ENCODE results near the gene ZMYND8. TPM values are rescaled to one million over a fixed set of nuclear protein-coding genes. Genes with fewer than 3 reads are reported as not detected.

The ZMYND8 gene
- total RNA-seq, 3 donors from 2014 or later (not counting 1 experiment from before 2014, with no cell fraction given): 57.6 to 72.6 (median 69.8) TPM

DNA sequence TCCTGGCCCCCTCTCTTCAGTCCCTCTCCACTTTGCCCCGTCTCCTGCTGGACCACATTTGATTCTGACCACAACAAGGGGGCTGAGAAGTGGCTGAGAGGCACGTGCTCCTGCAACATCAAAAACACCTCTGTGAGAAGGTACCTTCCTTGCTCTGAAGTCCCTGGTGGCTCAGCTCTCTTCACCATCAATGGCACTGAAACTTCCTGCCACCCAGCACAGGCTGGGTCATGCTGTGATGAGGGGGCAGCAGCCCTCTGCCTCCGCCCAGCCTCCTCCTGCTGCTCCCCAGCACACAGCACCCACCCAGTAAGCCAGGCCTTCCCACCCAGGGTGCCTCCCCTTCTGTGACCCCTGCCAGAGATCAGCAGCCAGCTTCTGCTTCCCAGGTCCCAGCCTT, 10.3 kb downstream of the ZMYND8 start:
- no peaks in the 10 kb centered on the region for H3K36me3 Mint-ChIP-seq
- ATAC-seq (no peak), DNase-seq (peak in 1 of 2 donors; percentile 48)
- WGBS (ENCODE audit: insufficient coverage): 30% methylated on average over 3 of the region's 3 CpGs
- H3K27ac ChIP-seq (ENCODE audit: low read length): no peak overlapping the region
- H3K36me3 ChIP-seq (ENCODE audit: control insufficient read depth, insufficient read depth, low read length): peaks cover 21% of the 10 kb centered on the region
- TF ChIP-seq, protein P1, sequence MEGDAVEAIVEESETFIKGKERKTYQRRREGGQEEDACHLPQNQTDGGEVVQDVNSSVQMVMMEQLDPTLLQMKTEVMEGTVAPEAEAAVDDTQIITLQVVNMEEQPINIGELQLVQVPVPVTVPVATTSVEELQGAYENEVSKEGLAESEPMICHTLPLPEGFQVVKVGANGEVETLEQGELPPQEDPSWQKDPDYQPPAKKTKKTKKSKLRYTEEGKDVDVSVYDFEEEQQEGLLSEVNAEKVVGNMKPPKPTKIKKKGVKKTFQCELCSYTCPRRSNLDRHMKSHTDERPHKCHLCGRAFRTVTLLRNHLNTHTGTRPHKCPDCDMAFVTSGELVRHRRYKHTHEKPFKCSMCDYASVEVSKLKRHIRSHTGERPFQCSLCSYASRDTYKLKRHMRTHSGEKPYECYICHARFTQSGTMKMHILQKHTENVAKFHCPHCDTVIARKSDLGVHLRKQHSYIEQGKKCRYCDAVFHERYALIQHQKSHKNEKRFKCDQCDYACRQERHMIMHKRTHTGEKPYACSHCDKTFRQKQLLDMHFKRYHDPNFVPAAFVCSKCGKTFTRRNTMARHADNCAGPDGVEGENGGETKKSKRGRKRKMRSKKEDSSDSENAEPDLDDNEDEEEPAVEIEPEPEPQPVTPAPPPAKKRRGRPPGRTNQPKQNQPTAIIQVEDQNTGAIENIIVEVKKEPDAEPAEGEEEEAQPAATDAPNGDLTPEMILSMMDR (IDR thresholded peaks at IDR 0.05): no peak
- H3K27me3 Mint-ChIP-seq (ENCODE audit: low read depth in 2 of 2): no peaks in the 10 kb centered on the region
- H3K27me3 ChIP-seq (ENCODE audit: control insufficient read depth, insufficient read depth, low read length): no peaks in the 10 kb centered on the region
- no peak overlapping the region for H3K4me3 ChIP-seq (ENCODE audit: low read length)
- intact Hi-C loops (cut with micrococcal nuclease): no loop called here
- no peak overlapping the region for H3K4me3 Mint-ChIP-seq
- peak overlapping the region; percentile 31 to 78 for H3K27ac Mint-ChIP-seq
- no peaks in the 10 kb centered on the region for H3K9me3 ChIP-seq (ENCODE audit: control insufficient read depth, insufficient read depth, low read length)
- H3K4me1 ChIP-seq (ENCODE audit: control insufficient read depth, insufficient read depth, low read length): peaks cover 7% of the 10 kb centered on the region
- no peaks in the 10 kb centered on the region for H3K9me3 Mint-ChIP-seq
- H3K4me1 Mint-ChIP-seq: peaks cover 16 to 21% of the 10 kb centered on the region in 2 donors

DNA sequence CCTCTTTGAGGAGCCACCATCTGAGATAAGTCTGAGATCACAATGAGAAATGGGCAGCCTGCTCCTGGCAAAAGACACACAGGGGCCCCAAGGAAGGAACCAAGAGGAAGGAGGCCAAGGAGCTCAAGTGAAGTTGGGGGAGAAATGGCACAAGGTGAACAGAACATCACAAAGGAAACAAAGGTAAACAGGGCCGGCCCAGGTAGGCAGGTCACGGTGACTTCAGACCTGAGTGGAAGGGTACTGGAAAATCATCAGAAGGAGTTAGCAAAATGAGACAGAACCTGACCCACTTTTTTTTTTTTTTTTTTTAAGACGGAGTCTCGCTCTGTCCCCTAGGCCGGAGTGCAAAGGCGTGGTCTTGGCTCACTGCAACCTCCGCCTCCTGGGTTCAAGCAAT, 11.3 kb downstream of the ZMYND8 start:
- Mint-ChIP-seq H3K4me1 (peaks cover 21 to 26% of the 10 kb centered on the region in 2 donors), H3K27ac (peak overlapping the region in 1 of 2 donors; percentile 55), H3K4me3 (no peak overlapping the region), H3K36me3 (no peaks in the 10 kb centered on the region), H3K27me3 (ENCODE audit: low read depth in 2 of 2) (no peaks in the 10 kb centered on the region), H3K9me3 (no peaks in the 10 kb centered on the region)
- Histone ChIP-seq H3K27ac (ENCODE audit: low read length) (no peak overlapping the region), H3K4me1 (ENCODE audit: control insufficient read depth, insufficient read depth, low read length) (peaks cover 7% of the 10 kb centered on the region), H3K9me3 (ENCODE audit: control insufficient read depth, insufficient read depth, low read length) (no peaks in the 10 kb centered on the region), H3K36me3 (ENCODE audit: control insufficient read depth, insufficient read depth, low read length) (peaks cover 25% of the 10 kb centered on the region), H3K27me3 (ENCODE audit: control insufficient read depth, insufficient read depth, low read length) (no peaks in the 10 kb centered on the region), H3K4me3 (ENCODE audit: low read length) (no peak overlapping the region)
- 89% methylated on average over 7 of the region's 7 CpGs for WGBS (ENCODE audit: insufficient coverage)
- DNase-seq: no peak
- no peak for ATAC-seq
- intact Hi-C loops (cut with micrococcal nuclease): no loop called here
- TF ChIP-seq, protein P1 (IDR thresholded peaks at IDR 0.05): no peak

DNA sequence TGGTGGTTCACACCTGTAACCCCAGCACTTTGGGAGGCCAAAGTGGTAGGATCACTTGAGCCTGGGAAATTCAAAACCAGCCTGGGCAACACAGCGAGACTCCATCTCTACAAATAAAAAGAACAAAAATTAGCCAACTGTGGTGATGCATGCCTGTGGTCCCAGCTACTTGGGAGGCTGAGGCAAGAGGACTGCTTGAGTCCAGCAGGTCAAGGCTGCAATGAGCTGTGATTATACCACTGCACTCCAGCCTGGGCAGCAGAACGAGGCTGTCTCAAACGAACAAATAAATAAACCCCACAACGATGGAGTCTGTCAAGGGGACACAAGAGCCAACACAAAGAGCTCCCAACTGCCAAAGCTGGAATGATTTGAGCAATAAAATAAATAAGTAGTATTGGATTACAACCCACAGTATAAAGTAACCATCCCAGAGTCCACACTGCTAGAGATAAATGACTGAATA, 13.5 kb downstream of the ZMYND8 start:
- Mint-ChIP-seq H3K4me1 (peaks cover 26 to 34% of the 10 kb centered on the region in 2 donors), H3K27me3 (ENCODE audit: low read depth in 2 of 2) (no peaks in the 10 kb centered on the region), H3K4me3 (no peak overlapping the region), H3K9me3 (no peaks in the 10 kb centered on the region), H3K36me3 (no peaks in the 10 kb centered on the region), H3K27ac (peak overlapping the region; percentile 52 to 71)
- no peaks in the 10 kb centered on the region for H3K27me3 ChIP-seq (ENCODE audit: control insufficient read depth, insufficient read depth, low read length)
- H3K9me3 ChIP-seq (ENCODE audit: control insufficient read depth, insufficient read depth, low read length): no peaks in the 10 kb centered on the region
- H3K27ac ChIP-seq (ENCODE audit: low read length): no peak overlapping the region
- intact Hi-C loops (cut with micrococcal nuclease): no loop called here
- no peak for DNase-seq
- peaks cover 10% of the 10 kb centered on the region for H3K4me1 ChIP-seq (ENCODE audit: control insufficient read depth, insufficient read depth, low read length)
- H3K4me3 ChIP-seq (ENCODE audit: low read length): no peak overlapping the region
- ATAC-seq: no peak
- TF ChIP-seq, protein P1 (IDR thresholded peaks at IDR 0.05): no peak
- peaks cover 30% of the 10 kb centered on the region for H3K36me3 ChIP-seq (ENCODE audit: control insufficient read depth, insufficient read depth, low read length)
- WGBS (ENCODE audit: insufficient coverage): 100% methylated on average over 3 of the region's 4 CpGs

DNA sequence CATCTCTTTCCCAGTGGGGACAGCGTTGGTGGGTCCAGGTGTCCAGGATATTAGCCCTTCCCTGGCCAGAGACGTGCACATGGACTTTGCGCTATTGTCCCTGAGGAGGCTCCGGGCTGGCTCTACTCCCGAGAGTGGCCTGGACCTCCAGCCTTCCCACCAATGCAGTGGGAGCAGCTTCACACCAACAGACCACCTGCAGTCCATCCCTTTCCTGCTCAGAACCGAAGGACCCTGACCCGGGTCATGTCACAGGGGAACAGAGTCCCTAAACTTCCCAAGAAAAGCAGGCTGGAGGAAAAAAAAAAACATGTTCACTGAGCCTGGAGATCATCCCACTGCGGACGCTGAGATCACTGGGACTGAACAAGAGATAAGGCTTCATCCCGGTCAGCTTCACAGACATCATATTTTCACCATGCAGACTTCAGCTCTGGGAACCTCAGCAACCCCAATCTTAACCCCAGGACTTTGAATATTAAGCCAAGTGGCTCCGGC, 18.3 kb downstream of the ZMYND8 start:
- Mint-ChIP-seq H3K27ac (no peak overlapping the region), H3K36me3 (no peaks in the 10 kb centered on the region), H3K4me1 (peaks cover 34 to 64% of the 10 kb centered on the region in 2 donors), H3K27me3 (ENCODE audit: low read depth in 2 of 2) (no peaks in the 10 kb centered on the region), H3K4me3 (no peak overlapping the region), H3K9me3 (no peaks in the 10 kb centered on the region)
- Histone ChIP-seq H3K9me3 (ENCODE audit: control insufficient read depth, insufficient read depth, low read length) (no peaks in the 10 kb centered on the region), H3K4me3 (ENCODE audit: low read length) (no peak overlapping the region), H3K4me1 (ENCODE audit: control insufficient read depth, insufficient read depth, low read length) (peaks cover 21% of the 10 kb centered on the region), H3K27ac (ENCODE audit: low read length) (no peak overlapping the region), H3K36me3 (ENCODE audit: control insufficient read depth, insufficient read depth, low read length) (peaks cover 21% of the 10 kb centered on the region), H3K27me3 (ENCODE audit: control insufficient read depth, insufficient read depth, low read length) (no peaks in the 10 kb centered on the region)
- 94% methylated on average over 11 of the region's 11 CpGs for WGBS (ENCODE audit: insufficient coverage)
- ATAC-seq (no peak), DNase-seq (no peak)
- intact Hi-C loops (cut with micrococcal nuclease): no loop called here
- TF ChIP-seq, protein P1 (IDR thresholded peaks at IDR 0.05): no peak
